HG03097 (cell line): ENCODE measurements around the gene GPR35.
"Not testable (repeated sequence)": the region's sequence is repeated elsewhere in the genome, so short reads cannot be mapped to it uniquely, and the experiment has no call there.

Experiments
- ATAC-seq: cut with Tn5 transposase; IDR thresholded peaks from one replicate; pipeline ENCODE4 v1.9.1; 2021; ENCODE audit not compliant: unreplicated experiment, low FRiP score

Gene GPR35

DNA sequence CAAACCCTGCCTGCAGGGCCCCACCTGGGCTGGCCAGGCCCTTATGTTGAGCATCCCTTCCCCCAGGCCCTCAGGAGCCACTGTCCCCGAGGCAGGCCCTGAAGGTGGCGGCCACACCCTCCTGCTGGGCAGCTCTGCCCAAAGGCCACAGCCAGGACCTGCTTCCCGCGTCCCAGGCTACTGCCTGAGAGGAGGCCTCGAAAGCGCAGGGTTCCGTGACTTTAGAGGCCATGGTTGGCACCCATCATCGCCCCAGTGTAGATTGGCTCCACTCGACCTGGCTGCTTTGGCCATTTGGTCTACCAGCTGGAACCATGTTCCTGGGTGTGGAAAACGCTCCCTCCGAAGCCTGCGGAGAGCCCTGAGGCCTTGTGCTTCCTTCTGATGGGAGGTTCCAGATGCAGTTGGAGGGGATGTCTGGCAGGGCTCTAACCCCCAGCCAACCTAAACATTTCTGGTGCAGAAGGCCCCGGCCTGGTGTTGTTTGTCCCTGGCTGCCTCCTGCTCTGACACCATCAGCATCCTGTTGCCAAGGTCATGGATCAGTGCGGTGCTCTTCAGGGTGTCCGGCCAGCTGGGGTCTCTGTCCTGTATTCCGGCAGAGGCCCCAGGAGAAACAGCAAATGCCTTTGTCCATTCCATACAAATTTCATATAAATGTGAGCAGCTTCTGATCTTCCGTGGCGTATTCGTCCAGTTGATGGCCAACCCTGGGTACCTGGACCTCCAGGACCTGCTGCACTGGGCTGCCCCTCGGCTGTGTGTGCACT is 24.0 kb upstream of the GPR35 start:
- ATAC-seq, result no peak

DNA sequence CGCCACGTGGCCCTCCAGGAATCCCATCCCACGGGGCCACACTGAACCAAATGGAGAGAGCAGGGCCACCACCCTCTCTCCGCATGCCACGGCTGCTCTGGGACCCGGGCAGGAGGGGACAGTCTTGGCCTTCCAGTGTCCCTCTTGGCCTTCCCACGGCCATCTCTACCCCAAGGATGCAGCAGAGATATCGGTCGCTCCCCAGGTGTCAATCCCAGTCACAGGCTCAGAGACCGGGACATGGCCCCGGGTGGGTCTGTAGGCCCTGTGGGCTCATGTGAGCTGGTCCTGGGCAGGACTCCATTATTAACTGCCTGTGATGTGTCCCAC is 23.5 kb upstream of the GPR35 start:
- no peak for ATAC-seq

DNA sequence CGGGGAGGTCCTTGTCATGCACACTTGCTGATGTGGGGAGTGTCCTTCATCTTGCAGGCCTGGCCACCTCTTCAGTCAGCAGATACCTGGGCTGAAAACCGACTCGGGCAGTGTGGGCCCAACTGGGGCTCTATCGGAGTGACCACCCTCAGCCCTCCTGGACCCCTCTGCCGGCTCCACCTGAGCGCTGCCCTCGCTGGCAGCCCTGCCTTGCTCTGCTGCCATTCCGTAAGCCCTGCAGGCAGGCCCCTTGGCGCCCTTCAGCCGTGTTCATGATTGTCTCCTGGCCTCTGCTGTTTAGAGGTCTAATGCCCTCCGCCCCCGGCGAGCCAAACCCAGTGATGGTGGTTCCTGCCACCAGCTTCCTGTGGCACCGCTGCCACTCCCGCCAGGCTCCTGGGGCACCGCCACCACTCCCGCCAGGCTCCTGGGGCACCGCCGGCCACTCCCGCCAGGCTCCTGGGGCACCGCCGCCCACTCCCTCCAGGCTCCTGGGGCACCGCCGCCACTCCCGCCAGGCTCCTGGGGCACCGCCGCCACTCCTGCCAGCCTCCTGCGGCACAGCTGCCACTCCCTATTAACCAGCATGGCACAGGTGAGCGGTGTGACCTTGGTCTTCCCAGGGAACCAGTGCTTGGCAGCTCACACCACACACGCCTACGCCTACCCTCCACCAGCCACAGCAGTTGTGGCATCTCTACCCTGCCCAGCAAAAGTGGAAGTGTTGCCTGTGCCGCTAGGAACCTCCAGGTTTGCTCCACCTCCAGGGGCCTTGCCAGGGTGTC is 22.8 kb upstream of the GPR35 start:
- no peak for ATAC-seq

DNA sequence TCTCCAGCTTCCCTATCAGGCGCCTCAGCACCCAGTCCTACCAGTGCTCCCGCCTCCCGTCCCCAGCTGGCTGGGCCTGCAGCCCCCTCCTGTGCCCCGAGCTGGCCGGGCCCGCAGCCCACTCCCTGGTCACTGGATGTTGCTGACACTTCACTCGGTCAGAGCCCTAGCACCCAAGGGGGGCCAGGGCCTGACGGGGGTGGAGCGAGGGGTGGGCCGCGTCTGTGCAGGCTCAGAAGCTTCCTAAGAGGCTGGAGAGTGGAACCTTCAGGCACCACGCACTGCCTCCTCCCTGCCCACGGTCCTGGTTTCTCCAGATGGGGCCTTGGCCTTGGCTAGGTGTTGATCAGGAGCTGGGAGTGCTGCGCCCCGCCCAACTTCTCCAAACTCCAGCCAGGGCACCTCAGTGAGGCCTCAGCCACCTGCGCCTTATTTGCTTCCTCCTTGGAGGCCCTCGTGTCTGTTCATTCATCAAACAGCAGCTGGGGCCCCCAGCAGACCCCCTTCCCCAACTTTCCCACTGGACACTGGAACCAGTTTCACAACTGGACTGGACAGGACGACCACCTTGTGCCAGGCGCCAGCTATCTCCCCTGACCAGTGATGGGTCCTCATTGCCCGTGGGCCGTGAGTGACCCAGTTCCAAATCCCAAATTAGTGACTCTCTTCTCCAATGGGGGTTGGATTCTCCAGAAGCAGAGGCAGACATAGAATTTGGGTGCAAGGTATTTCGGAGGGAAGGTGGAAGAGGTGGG is 22.0 kb upstream of the GPR35 start:
- ATAC-seq, result no peak

DNA sequence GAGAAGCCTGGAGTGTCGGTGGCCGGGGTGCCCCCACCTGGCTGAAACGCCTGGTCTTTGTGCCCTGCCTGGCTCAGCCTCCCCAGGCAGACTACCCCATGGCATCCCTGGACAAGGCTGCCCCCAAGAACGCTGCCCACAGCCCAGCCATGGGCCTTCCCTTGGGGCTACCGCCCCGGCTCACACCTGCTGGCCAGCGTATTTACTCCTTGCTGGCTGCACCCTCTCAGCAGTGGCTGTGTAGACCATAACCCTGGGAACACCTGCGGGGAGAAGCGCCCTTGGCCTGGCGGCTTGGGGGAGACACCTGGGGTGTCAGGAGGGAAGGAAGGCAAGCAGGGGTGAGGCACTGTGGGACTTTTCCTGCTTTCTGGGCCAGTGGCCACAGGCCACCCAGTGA is 21.4 kb upstream of the GPR35 start:
- ATAC-seq, result no peak

DNA sequence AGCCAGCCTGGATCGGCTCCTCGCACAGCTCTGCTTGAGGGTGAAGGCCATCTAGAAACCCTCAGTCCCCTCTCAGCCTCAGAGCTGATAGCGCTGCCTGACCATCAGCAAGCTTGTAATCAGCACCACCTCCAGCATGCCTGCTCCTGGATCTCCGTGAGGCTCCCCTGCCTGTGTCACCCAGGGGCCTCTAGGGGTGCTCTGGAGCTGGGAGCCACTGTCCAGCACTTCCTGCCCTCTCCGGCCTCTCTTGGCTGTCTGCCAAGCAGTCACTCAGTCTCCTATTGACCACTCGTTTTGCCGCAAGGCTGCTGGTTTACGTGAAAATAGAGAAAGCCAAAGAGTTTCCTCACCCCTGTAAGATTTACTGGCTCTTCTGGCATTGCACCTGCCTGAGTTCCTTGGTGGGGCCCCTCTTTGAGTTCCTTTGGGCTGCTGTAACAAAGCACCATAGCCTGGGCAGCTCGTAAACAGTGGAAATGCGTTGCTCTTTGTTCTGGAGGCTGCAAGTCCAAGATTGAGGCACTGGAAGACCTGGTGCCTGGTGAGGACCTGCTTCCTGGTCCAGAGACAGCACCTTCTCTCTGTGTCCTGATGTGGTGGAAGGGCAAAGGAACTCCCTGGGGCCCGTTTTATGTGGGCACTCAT is 20.9 kb upstream of the GPR35 start:
- no peak for ATAC-seq

DNA sequence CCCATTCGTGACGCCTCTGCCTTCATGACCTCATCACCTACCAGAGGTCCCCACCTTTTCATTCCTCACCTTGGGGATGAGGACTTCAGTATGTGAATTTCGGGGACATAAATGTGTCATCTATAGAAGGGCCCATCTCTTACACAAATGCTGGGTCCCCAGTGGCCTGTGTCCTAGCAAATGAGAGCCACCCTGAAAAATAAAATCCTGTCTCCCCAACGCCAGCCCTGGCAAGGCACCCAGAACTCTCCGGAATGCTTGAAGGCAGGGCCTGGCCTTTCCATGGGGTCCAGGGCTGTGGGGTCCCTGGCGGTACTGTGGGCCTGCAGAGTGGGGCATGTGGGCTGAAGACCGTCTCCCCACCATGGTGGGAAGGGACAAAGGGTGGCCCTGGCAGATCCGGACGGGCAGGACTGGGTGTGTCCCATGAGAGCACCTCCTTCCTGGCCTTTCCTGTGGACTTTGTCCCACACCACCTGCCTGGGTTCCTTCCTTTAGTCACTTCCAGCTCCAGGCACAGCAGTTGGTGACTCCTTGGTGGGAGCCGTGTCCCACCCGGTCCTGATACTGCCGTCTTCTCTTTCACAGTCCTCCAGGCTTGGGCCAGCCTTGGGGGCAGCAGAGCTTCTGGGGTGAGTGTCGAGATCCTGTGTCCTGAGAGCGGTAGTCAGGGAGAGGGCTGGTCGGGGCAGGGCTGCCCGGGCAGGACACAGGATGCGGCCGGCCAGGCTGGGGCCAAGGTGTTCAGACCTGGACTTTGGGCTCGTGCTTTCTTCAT is 20.2 kb upstream of the GPR35 start:
- ATAC-seq, result no peak

DNA sequence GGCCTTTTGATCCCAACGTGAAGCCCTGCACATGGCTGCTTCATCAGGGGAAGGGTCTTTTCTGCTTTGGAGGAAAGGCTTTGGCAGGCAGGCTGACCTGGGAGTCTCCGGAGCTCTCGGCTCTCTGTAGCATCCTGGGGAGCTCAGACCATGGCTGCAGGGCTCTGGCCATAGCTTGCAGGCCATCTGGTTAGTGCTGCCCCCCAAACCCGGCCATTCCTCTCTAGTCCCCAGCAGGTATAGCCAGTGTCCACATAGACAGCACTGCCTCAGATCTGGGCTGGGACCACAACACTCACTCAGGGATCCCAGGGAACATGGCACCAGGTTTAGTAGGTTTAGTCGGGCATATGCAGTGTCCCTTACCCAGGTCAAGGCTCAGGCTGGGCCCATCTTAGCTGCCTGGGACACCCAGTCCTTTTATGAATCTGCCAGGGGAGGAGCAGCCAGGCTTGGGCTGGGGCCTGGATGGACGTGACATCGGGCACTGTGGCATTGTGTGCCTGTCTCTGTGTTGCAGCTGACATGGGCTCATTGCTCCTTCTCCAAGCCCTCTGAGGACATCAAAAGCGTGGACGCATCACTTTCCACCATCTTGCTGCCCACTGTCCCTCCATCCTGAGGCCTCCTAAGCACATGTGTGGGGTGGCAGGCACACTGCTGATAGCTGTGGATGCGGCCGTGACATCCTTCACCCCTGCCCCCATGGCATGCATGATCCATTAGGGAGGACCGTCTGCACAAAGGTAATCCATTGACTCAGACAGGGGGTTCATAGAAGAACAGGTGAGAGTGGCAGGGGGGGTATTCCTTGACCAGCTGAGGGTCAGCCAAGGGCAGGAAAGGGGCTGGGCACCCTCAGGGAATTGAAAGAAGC is 19.2 kb upstream of the GPR35 start:
- no peak for ATAC-seq

DNA sequence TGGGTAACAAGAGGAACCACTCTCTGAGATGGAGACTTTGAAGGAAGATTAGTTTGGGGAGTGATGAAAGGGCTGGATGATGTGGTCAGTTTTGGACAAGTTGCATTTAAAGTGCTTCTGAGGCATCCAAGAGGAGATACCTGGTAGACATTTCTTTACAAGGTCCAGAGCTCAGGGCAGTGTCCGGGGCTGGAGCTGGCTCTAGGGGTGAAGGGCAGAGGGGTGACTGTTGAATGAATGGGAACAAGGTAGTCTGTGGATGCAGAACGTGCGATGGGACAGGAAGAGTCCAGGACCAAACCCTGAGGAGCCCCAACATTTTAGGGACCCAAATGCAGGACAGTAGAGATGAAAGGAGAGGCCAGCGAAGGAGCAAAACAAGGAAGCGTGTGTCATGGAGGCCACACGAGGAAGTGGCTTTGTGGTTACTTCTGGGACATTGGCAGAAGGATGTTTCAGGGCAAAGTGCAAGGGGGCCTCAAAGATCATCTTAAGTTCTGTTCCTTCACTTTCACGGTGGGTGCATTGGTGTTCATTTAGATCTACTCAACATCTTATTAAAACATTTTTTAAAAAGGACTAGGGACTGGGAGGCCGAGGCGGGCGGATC is 13.6 kb upstream of the GPR35 start:
- ATAC-seq, result no peak

DNA sequence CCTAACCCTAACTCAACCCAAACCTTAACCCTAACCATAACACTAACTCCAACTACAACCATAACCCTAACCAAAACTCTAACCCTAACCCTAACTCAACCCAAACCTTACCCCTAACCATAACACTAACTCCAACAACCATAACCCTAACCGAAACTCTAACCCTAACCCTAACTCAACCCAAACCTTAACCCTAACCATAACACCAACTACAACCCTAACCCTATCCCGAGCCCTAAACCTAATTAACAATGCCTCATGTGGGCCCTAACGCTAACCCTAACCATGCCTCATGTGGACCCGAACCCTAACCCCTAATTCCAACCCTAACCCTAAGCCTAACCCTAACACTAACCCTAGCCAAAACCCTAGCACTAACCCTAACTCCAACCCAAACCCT is 11.5 kb upstream of the GPR35 start:
- ATAC-seq, result no peak

DNA sequence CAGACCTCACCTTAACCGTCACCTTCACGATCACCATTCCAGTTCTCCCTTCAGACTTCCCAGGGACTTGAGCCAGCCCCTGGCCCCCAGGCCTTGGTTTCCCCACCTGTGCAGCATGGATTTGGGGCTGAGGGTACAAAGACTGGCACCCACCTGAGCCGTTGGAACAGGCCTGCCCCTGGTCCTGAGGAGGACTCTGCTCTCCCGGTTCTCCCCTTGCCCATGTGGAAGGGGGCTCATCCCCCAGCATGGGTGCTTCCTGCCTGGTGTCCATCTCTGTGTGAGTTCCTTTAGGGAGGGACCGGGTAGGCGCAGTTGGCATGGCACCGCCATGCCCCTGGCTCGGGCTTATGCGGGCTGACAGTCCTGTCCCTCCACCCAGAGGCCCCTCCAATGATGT is 10.9 kb upstream of the GPR35 start:
- no peak for ATAC-seq

DNA sequence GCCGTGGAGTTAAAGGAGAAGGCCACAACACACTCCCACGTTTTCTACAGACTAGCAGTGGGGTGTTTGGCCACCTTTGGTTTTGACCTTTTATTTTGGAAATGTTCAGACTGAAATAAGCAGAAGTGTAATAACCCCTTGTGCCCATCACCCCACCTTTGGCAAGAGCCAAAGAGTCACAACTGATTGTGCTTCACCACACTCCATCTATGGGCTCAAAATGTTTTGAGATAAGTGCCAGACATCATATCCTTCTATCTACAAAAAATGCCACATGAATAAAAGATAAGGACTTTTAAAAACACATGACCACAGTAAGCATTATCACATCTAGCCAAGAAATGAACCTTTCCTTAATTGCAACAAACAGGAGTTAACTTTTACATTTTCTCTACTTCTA is 9.9 kb upstream of the GPR35 start:
- no peak for ATAC-seq

DNA sequence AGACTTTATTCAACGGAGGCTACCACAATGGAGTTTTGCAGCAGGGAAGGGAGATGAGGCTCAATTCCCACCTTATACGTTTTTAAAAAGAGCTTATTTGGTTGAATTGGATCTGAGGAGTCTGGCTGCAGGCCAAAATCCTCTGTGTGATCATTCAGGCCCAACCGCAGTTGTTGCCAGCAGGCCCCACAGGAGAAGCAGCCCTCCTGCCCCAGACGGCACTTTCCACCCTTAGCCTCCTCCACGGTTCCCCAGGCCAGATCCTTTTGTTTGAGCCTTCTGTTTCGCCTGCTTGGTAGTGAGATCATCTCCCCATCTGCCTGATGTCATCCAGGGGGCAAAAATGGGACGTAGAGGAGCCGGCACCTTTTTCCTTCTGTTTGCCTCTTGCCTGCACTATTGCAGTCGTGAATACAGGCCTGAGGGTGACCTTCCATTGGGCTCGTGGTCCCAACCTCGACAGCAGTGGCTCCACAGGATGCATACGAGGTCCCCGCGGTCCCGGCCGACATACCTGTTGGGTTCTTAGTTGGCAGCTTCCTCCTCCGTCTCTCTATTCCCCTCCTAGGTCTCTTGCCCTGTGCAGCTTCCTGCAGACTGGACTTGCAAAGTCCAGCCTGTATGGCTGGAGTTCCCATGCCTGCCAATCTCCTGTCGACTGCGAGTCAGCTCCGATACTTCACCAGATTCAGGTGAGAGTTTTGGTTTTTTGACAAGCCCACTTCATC is 9.3 kb upstream of the GPR35 start:
- ATAC-seq, result no peak

DNA sequence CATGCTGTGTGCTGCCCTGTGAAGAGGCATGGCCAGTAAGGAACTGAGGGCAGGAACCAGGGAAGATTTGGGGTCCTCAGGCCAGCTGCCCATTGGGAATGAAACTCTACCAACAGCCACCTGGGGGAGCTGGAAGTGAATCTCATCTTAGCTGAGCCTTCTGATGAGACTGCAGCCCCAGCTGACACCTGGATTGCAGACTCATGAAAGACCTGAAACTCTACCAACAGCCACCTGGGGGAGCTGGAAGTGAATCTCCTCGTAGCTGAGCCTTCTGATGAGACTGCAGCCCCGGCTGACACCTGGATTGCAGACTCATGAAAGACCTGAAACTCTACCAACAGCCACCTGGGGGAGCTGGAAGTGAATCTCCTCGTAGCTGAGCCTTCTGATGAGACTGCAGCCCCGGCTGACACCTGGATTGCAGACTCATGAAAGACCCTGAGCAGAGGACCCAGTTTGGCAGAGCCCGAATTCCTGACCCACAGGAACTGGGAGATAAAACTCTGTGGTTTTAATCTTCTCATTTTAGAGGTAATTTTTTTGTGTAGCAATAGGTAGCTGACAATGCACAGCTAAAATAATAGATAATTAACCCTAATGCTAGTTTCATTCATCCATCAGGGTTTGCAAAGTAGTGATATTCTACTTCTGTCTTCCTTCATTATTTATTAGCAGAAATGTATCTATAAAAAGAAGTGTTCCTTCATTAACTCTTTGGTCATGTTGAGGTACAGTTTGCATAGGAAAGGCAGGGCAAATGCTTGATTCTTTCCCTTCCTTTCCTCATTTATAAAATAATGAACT is 8.2 kb upstream of the GPR35 start:
- not testable (repeated sequence) for ATAC-seq

DNA sequence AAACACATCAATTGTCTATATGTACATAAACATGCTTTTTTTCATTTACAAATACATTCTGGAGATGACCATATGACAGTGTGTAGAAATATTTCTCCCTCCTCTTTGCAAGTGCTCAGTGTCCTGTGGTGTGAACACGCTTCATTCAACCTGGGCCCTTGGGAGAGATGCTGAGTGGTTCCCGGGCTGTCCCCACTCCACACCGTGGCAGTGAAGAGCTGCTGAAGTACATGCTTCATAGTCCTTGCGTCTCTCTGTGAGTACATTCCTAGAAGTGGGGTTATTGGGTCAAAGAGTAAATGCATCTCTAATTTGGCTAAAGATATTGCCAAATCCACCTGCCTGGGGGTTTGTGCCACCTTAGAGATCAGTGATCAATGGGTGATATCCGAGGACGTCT is 6.5 kb upstream of the GPR35 start:
- no peak for ATAC-seq

DNA sequence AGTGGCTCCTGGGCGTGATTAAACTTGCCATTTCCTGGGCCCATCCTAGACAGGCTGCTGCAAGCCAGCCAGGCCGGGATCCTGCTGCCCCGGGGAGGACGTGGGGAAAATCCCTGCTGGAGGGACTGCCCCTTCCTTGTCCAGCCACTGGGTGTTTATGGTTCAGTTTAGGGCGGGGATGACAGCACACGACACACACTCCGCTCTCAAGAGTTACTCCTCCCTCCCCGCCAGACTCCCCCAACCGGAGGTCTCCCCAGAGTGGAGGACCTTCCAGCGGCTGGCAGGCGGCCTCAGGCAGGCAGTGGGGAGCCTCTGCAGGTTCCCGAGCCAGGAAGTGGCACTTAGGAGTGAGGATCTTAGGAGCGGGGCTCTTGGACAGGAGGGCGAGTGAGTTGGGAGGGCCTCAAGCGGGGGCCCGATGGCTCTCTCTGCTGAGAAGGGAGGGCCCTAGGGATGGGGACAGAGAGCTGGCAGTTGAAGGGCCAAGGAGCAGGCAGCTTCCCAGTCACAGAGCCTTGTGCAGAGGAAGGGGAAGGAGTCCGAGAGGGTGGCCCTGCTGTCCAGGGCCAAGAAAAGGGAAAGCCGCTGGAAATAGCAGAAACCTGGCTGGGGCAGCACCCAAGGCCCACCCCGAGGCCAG is 5.7 kb upstream of the GPR35 start:
- ATAC-seq, result no peak

DNA sequence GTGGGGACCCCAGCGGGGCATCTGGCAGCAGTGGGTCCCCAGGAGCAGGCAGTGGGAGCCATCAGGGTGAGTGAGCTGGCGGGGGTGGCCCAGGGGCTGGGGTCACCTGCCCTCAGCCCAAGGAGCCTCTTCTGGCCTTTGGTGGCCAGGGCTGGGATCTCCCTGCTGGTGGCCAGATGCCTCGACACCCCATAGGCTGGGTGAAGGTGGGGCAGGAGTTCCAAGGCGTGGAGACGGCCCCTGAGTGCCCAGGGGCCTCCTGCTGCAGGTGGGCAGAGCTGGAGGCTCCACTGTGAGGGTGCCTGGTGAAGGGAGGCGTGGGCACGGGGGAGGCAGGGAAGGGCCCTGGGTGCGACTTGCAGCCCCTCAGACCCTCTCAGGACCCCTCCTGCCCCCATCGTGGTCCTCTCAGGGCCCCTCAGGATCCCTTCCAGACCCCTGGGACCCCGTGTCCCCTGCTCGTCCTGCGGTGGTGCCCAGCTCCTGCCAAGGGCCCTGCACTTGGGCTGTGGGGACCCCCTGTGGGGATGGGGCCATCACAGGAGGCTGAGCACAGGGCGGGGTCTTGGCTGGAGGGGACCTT is 5.0 kb upstream of the GPR35 start:
- no peak for ATAC-seq
